CD4-positive, alpha-beta T cell treated with Interleukin-17A for 4 hours (primary cell): ENCODE data around the gene MAP7D3.
"Not testable (repeated sequence)": the region's sequence is repeated elsewhere in the genome, so short reads cannot be mapped to it uniquely, and the experiment has no call there.

Experiments used
- DNase-seq: peaks from one replicate; pipeline ENCODE4 v3.0.0-alpha.2; 2020; ENCODE audit warnings: mixed read lengths

Gene MAP7D3

GRCh38 chrX:136170139-136170800, 80.9 kb downstream of the MAP7D3 start:
- no peak for DNase-seq

- no peak for DNase-seq
Measured at GRCh38 chrX:136168929-136169735, 82.1 kb downstream of the MAP7D3 start.

GRCh38 chrX:136167989-136168388, 83.2 kb downstream of the MAP7D3 start:
- not testable (repeated sequence) for DNase-seq

GRCh38 chrX:136166221-136166855, 84.9 kb downstream of the MAP7D3 start:
- no peak for DNase-seq

GRCh38 chrX:136165406-136165805, 85.8 kb downstream of the MAP7D3 start:
- no peak for DNase-seq

GRCh38 chrX:136163689-136164088, 87.5 kb downstream of the MAP7D3 start:
- no peak for DNase-seq
